ENCODE data around the gene SEPTIN2.
"Not testable (repeated sequence)": the region's sequence is repeated elsewhere in the genome, so short reads cannot be mapped to it uniquely, and the experiment has no call there.

SEPTIN2 gene

GRCh38 chr2:241314226-241315092 is 1.3 kb upstream of the SEPTIN2 start:
- H3K27me3 ChIP-seq = no peaks in the 10 kb centered on the region
- no peaks in the 10 kb centered on the region for H3K9me3 ChIP-seq
- no peak for DNase-seq
- no peak for TF ChIP-seq CTCF (IDR thresholded peaks at IDR 0.05; ENCODE audit: low read depth, low read length)
- H3K4me3 ChIP-seq (ENCODE audit: low read depth, low read length) = peak overlapping the region; percentile 98
- H3K36me3 ChIP-seq = no peaks in the 10 kb centered on the region; the same call in 1 of the 2 replicates
- H3K4me1 ChIP-seq = no peaks in the 10 kb centered on the region

- Histone ChIP-seq H3K4me1 (no peaks in the 10 kb centered on the region), H3K9me3 (no peaks in the 10 kb centered on the region), H3K4me3 (ENCODE audit: low read depth, low read length) (peak within 1 kb of the TSS; percentile 98), H3K36me3 (no peaks in the 10 kb centered on the region; the same call in 1 of the 2 replicates), H3K27me3 (no peaks in the 10 kb centered on the region)
- peak; percentile 100 for DNase-seq
- TF ChIP-seq CTCF (IDR thresholded peaks at IDR 0.05; ENCODE audit: low read depth, low read length) = peak; percentile 26; the same call in 1 of the 2 replicates
Observed at GRCh38 chr2:241315093-241315878, 439 bp upstream of the SEPTIN2 start, which contains the start of gene HDLBP. TSS of gene HDLBP (minus strand) at chr2:241315672. CDS start at chr2:241266869, 48,803 bp downstream.

GRCh38 chr2:241316825-241317224 is 1.1 kb downstream of the SEPTIN2 start:
- Histone ChIP-seq H3K4me1 (no peaks in the 10 kb centered on the region; the same call in 1 of the 2 replicates), H3K27me3 (no peaks in the 10 kb centered on the region), H3K36me3 (no peaks in the 10 kb centered on the region; the same call in 1 of the 2 replicates), H3K9me3 (no peaks in the 10 kb centered on the region), H3K4me3 (ENCODE audit: low read depth, low read length) (peak overlapping the region; percentile 70)
- no peak for TF ChIP-seq CTCF (IDR thresholded peaks at IDR 0.05; ENCODE audit: low read depth, low read length)
- no peak for DNase-seq

- no peak for TF ChIP-seq CTCF (IDR thresholded peaks at IDR 0.05; ENCODE audit: low read depth, low read length)
- no peak for DNase-seq
- Histone ChIP-seq H3K27me3 (no peaks in the 10 kb centered on the region), H3K9me3 (no peaks in the 10 kb centered on the region), H3K36me3 (no peaks in the 10 kb centered on the region; the same call in 1 of the 2 replicates), H3K4me1 (no peaks in the 10 kb centered on the region; the same call in 1 of the 2 replicates), H3K4me3 (ENCODE audit: low read depth, low read length) (peak overlapping the region; percentile 70)
Observed at GRCh38 chr2:241317391-241317790, 1.7 kb downstream of the SEPTIN2 start.

GRCh38 chr2:241318830-241319229 is 3.1 kb downstream of the SEPTIN2 start:
- not testable (repeated sequence) for H3K4me3 ChIP-seq (ENCODE audit: low read depth, low read length); DNase-seq; H3K27me3 ChIP-seq; H3K9me3 ChIP-seq; H3K36me3 ChIP-seq; H3K4me1 ChIP-seq

GRCh38 chr2:241320394-241320793 is 4.7 kb downstream of the SEPTIN2 start:
- no peak for TF ChIP-seq CTCF (IDR thresholded peaks at IDR 0.05; ENCODE audit: low read depth, low read length)
- DNase-seq = no peak
- Histone ChIP-seq H3K36me3 (peaks cover 9% of the 10 kb centered on the region), H3K27me3 (no peaks in the 10 kb centered on the region), H3K9me3 (no peaks in the 10 kb centered on the region), H3K4me3 (ENCODE audit: low read depth, low read length) (no peak overlapping the region), H3K4me1 (no peaks in the 10 kb centered on the region; the same call in 1 of the 2 replicates)
